Uterus (tissue), 4 donors: ENCODE data around the gene TNRC18. TPM values are rescaled to one million over a fixed set of nuclear protein-coding genes. Genes with fewer than 3 reads are reported as not detected.
"Not testable (repeated sequence)": the region's sequence is repeated elsewhere in the genome, so short reads cannot be mapped to it uniquely, and the experiment has no call there.

Experiments used
- DNase-seq, 2 donors: peaks; one replicate each; pipeline ENCODE4 v3.0.0-alpha.2; 2019 to 2020
- H3K27ac ChIP-seq, 2 donors: fragments of 200-600 bp; sonication (generic); 1 replicate in 1 of 2; 2 replicates in 1 of 2; pipeline ENCODE4 v1.5.1; 2016 to 2018
- H3K27me3 ChIP-seq, 2 donors: fragments of 200-600 bp; sonication (generic); one replicate each; pipeline ENCODE4 v1.5.1; 2018 to 2019; ENCODE audit warnings: control low read depth in 1 of 2
- H3K36me3 ChIP-seq, 2 donors: fragments of 200-600 bp; sonication (generic); one replicate each; pipeline ENCODE4 v1.5.1; 2019; ENCODE audit warnings: control low read depth in 1 of 2
- H3K4me1 ChIP-seq, 2 donors: fragments of 200-600 bp; sonication (generic); one replicate each; pipeline ENCODE4 v1.5.1; 2018 to 2019; ENCODE audit warnings: control low read depth in 1 of 2
- H3K4me3 ChIP-seq, 2 donors: fragments of 200-600 bp; sonication (generic); 1 replicate in 1 of 2; 2 replicates in 1 of 2; pipeline ENCODE4 v1.5.1; 2018 to 2019; ENCODE audit warnings: mild to moderate bottlenecking in 1 of 2
- H3K9me3 ChIP-seq, 2 donors: fragments of 200-600 bp; sonication (generic); one replicate each; pipeline ENCODE4 v1.5.1; 2019; ENCODE audit warnings: control low read depth in 1 of 2
- POLR2A ChIP-seq, 2 donors: fragments of 450-650 bp; IDR thresholded peaks; one replicate each; pipeline ENCODE4 v1.6.1; 2016; ENCODE audit warnings: antibody characterized with exemption in 2 of 2, mild to moderate bottlenecking in 1 of 2, moderate library complexity in 1 of 2
- intact Hi-C: fragments of 100-400 bp; cut with DNase I; formaldehyde crosslinking; loops from one replicate; pipeline ENCODE4 v1.15.1; 2023; ENCODE audit warnings: low total_unique reads
- total RNA-seq, 4 donors: library from RNA; depleted of rRNA in 3 of 4; stranded (reverse); fragments of >200 nt in 3 of 4; gene quantifications; one replicate each; pipeline versions ENCODE4 v1.1.0 to v1.2.4, GENCODE V29; 2014 to 2023
- TF ChIP-seq, protein P1 (sequence below), 4 experiments: fragments of 200-600 bp in 2 of 4; fragments of 450-650 bp in 2 of 4; sonication (generic) in 2 of 4; IDR thresholded peaks; one replicate each; pipeline ENCODE4 v1.5.1; 2016 to 2019; ENCODE audit warnings: antibody characterized with exemption in 4 of 4, mild to moderate bottlenecking in 2 of 4, moderate library complexity in 1 of 4
- donor health status: DM: yes; HTN: yes; CAD: no.

The TNRC18 gene
- total RNA-seq, 4 donors from 2014 or later, result 28.2 to 179 (median 62.1) TPM

DNA sequence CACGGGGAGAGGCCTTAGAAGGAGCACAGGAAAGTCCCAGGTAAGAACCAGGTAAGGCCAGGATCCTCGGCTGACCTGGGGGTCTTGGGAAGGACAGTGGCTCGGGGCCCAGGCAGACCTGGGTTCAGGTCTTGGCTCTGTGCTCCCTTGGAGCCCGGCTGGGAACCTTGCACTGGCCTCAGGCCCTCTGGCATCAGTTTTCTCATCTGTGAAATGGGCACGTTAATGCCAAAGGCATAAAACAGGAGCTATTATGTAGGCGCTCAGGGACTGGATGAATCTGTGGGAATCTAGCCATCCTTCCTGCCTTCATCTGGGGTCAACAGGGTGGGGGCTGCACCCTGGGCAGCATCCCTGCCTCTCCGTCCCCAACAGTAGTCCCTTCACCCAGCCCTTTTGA lies 149.2 kb downstream of the TNRC18 start:
- no peaks in the 10 kb centered on the region for H3K27me3 ChIP-seq
- intact Hi-C loops, result no loop called here
- no peak for TF ChIP-seq POLR2A (IDR thresholded peaks at IDR 0.05)
- no peaks in the 10 kb centered on the region for H3K36me3 ChIP-seq
- DNase-seq, result no peak
- no peaks in the 10 kb centered on the region for H3K9me3 ChIP-seq
- H3K4me3 ChIP-seq, result no peak overlapping the region
- no peaks in the 10 kb centered on the region for H3K4me1 ChIP-seq
- H3K27ac ChIP-seq, result no peak overlapping the region

DNA sequence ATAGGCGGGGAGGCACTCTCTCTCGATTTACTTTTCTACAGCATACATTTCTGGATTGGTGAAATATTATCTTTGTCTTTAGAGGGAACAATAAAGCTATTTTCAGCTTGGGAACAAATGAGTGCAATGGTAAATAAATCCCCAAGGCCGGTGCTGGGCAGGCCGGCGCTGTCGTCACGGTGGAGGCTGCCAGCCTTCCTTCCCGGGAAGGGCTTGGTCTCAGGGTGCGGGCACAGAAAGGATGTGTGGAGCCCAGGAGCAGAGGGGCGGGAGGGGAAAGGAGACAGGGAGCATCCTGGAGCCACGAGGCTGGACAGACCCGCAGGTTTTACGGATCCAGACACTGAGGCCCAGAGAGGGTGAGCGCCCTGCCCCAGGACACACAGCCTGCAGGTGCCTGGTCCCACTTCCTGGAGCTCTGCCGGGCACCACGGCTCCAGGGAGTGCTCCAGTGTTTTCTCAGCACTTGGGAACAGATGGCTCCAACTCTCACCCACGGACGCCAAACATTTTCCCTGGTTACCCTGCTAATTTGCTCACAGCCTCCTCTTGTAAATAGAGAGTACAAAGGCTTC lies 149.7 kb downstream of the TNRC18 start:
- H3K4me1 ChIP-seq, H3K27ac ChIP-seq, intact Hi-C loops, H3K9me3 ChIP-seq, DNase-seq, H3K27me3 ChIP-seq, H3K4me3 ChIP-seq, H3K36me3 ChIP-seq: not testable (repeated sequence)

DNA sequence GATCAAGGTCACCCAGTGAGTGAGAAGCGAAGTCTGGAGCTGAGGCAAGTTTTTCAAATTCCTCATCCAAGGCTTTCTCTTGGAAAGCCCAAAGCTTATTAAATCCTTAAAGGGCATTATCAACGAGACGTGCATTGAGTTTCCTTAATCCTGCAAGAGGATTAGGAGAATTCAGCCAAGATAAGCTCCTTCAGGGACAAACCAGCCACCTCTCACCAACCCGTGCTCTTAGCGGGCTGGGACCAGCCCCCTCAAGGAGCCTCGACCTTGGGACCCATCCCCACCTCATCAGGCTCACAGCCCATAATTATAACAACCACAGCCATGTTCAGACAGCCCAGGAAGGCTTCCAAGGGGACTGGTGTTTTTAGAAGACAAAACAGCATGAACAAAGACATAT lies 152.8 kb downstream of the TNRC18 start:
- DNase-seq, result no peak
- no peaks in the 10 kb centered on the region for H3K9me3 ChIP-seq
- no peaks in the 10 kb centered on the region for H3K36me3 ChIP-seq
- no peaks in the 10 kb centered on the region for H3K4me1 ChIP-seq
- H3K4me3 ChIP-seq, result no peak overlapping the region
- H3K27me3 ChIP-seq, result no peaks in the 10 kb centered on the region
- H3K27ac ChIP-seq, result no peak overlapping the region
- intact Hi-C loops, result no loop called here
- TF ChIP-seq POLR2A (IDR thresholded peaks at IDR 0.05), result no peak
- TF ChIP-seq, protein P1, sequence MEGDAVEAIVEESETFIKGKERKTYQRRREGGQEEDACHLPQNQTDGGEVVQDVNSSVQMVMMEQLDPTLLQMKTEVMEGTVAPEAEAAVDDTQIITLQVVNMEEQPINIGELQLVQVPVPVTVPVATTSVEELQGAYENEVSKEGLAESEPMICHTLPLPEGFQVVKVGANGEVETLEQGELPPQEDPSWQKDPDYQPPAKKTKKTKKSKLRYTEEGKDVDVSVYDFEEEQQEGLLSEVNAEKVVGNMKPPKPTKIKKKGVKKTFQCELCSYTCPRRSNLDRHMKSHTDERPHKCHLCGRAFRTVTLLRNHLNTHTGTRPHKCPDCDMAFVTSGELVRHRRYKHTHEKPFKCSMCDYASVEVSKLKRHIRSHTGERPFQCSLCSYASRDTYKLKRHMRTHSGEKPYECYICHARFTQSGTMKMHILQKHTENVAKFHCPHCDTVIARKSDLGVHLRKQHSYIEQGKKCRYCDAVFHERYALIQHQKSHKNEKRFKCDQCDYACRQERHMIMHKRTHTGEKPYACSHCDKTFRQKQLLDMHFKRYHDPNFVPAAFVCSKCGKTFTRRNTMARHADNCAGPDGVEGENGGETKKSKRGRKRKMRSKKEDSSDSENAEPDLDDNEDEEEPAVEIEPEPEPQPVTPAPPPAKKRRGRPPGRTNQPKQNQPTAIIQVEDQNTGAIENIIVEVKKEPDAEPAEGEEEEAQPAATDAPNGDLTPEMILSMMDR (IDR thresholded peaks at IDR 0.05), result no peak

DNA sequence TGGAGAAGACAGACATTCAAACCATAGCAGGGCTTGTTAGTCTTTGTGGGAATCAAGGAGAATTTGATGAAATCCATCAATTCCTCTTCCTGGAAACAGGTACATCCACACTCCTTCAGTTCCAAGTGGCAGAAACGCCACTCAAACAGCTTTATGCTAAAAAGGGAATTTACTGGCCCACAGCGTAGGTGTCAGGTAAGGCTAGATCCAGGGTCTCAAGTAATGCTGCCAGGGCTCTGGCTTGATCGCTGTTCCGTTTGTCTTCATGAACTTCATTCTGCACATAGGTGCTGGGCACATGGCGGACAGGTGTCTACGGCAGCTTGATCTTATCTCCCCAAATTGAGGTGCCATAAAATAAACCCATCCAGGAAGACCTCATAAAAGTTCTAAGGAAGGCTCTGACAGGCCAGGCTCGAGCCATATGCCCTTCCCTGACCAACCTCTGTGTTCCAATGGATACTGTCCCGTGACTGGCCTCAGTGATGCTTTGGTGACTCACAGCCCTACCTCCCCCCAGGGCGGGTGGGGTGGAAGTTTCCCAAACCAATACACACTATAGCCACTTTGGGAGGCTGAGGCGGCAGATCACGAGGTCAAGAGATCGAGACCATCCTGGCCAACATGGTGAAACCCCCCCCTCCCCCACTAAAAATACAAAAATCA lies 153.5 kb downstream of the TNRC18 start:
- H3K4me1 ChIP-seq, DNase-seq, intact Hi-C loops, H3K27ac ChIP-seq, H3K36me3 ChIP-seq, H3K4me3 ChIP-seq, H3K9me3 ChIP-seq, H3K27me3 ChIP-seq: not testable (repeated sequence)

DNA sequence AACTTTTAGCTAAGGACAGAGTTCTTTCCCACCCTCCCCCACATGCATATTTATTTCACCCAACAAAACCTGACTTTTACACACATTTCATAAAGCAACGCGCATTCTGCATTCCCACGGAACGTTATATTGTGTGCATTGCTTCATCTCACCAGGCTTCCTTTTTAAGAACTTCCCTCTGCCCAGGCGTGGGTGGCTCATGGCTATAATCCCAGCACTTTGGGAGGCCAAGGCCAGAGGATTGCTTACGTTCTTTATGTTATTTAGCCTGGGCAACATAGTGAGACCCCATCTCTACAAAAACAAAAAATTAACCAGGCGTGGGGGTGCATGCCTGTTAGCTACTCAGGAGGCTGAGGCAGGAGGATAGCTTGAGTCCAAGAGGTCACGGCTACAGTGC lies 155.8 kb downstream of the TNRC18 start:
- DNase-seq, H3K4me1 ChIP-seq, intact Hi-C loops, H3K27ac ChIP-seq, H3K4me3 ChIP-seq, H3K9me3 ChIP-seq, H3K27me3 ChIP-seq, H3K36me3 ChIP-seq: not testable (repeated sequence)

DNA sequence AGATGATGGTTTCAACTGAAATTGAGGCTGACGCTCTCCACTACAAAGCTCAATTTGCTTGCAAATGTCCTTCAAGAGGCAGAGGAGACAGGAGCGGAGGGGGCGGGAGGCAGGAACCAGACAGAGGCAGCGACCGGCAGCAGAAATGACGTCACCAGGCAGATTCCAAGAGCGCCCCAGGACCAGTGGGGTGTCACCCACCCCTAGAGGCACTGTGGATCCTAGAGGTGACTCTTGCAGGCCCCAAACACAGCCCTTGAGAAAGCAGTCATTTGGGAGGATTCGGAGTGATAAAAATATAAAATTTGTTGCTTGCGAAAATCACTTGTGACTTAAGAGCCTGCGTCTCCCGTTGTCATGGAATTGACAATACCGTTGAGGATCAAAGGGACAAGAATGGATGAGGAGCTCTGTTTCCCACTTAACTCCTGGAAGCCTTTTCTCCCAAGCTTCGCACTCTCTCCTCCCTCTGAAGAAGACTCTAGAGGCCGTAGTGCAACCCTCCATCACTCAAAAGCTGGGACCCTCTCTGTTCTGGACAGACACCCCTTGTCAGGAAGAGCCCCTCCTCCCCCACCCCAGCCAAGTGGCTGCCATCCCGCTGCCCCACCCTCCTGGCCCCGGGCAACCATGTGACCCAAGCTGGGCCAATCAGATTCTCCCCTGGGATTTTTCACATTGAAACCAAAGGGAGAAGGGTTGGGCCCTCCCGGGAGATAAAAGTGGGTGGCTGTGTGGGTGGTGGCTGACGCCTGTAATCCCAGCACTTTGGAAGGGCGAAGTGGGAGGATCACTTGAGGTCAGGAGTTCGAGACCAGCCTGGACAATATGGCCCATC lies 157.2 kb downstream of the TNRC18 start:
- intact Hi-C loops, result no loop called here
- Histone ChIP-seq H3K4me1 (no peaks in the 10 kb centered on the region), H3K27ac (no peak overlapping the region), H3K9me3 (no peaks in the 10 kb centered on the region), H3K4me3 (no peak overlapping the region), H3K36me3 (no peaks in the 10 kb centered on the region), H3K27me3 (no peaks in the 10 kb centered on the region)
- DNase-seq, result no peak
- no peak for TF ChIP-seq POLR2A (IDR thresholded peaks at IDR 0.05)
- TF ChIP-seq, protein P1 (IDR thresholded peaks at IDR 0.05), result no peak
